Subcutaneous adipose tissue (tissue), 4 donors: ENCODE results near the gene TMEM94. TPM values are rescaled to one million over a fixed set of nuclear protein-coding genes. Genes with fewer than 3 reads are reported as not detected.

ENCODE experiments used
- CTCF ChIP-seq: fragments of 450-650 bp; IDR thresholded peaks from one replicate; pipeline ENCODE4 v1.5.1; 2016; ENCODE audit warnings: low read depth, mild to moderate bottlenecking, control low read depth, antibody characterized with exemption, moderate library complexity
- total RNA-seq, 4 donors: library from RNA; depleted of rRNA; stranded (reverse); fragments of >200 nt; gene quantifications; one replicate each; pipeline ENCODE4 v1.1.0, GENCODE V29; 2016

The TMEM94 gene
- total RNA-seq, 4 donors from 2014 or later, result 35.0 to 80.2 (median 45.9) TPM

- no peak for TF ChIP-seq CTCF
These were observed 17.1 kb upstream of the TMEM94 start for GRCh38 chr17:75439287-75439686.

GRCh38 chr17:75440738-75441448 is 15.5 kb upstream of the TMEM94 start:
- TF ChIP-seq CTCF, result no peak

- no peak for TF ChIP-seq CTCF
These were observed 14.0 kb upstream of the TMEM94 start for GRCh38 chr17:75442168-75443103.

- no peak for TF ChIP-seq CTCF
These were observed 11.1 kb upstream of the TMEM94 start for GRCh38 chr17:75445296-75445695.

- TF ChIP-seq CTCF, result no peak
These were observed 8.2 kb upstream of the TMEM94 start for GRCh38 chr17:75447951-75448856.

- no peak for TF ChIP-seq CTCF
These were observed 6.2 kb upstream of the TMEM94 start for GRCh38 chr17:75450270-75450669.
